ENCODE results near the gene CHST3.
"Not testable (repeated sequence)": the region's sequence is repeated elsewhere in the genome, so short reads cannot be mapped to it uniquely, and the experiment has no call there.

CHST3 gene

DNA sequence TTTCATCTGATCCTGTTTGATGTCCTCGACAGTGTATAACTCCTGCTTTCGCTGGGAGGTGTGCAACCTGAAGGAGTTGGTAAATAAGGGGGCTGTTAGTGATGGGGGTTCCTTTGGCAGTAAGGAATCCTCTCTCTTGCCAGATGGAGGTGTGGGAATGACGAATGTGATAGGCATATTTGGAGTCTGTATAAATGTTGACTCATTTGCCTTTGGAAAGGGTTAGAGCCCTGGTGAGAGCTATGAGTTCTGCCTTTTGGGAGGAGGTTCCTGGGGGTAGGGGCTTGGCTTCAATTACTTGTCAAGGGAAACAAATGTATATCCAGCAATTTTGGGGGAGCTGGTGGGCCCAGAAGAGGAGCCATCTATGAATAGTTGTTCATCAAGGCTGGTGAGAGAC is 11.4 kb upstream of the CHST3 start:
- DNase-seq, result no peak

DNA sequence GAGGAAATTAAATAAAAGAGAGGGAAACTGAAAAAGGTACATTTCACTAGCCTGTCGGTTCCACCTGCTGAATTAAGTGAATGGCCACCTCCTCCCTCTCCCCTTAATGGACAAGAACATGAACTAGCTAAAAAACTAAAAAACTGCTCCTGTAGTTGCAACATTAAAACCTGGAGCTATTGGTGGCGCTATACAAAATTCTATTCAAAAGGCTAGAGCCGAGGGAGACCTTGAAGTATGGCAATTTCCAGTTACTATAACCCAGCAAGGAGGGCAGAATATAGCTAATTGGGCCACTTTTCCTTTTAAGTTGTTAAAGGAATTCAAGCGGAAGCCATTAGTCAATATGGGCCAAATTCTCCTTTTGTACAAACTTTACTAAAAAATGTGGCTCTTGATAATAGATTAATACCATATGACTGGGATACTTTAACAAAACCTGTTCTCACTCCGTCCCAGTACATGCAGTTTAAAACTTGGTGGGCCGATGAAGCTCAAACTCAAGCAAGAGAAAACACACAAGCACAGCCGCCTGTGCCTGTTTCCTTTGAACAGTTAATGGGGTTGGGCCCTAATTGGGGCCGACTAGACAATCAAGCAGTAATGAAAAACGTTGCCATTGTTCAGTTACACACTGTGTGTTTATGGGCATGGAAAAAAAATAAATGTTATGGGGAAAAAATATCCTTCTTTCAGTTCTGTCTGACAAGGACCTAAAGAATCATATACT is 6.5 kb upstream of the CHST3 start:
- DNase-seq, result no peak

DNA sequence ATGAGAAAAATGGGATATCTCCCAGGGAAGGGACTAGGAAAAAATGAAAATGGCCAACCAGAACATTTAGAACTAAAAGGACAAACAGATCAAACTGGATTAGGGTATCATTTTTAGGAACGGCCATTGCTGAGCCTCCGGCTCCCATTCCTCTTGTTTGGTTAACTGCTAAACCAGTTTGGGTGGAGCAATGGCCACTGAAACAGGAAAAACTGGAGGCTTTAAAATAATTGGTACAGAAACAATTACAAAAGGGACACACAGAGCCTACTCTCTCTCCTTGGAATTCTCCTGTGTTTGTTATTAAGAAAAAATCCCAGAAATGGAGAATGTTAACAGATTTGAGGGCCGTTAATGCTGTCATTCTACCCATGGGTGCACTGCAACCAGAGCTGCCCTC is 4.7 kb upstream of the CHST3 start:
- DNase-seq, result no peak

DNA sequence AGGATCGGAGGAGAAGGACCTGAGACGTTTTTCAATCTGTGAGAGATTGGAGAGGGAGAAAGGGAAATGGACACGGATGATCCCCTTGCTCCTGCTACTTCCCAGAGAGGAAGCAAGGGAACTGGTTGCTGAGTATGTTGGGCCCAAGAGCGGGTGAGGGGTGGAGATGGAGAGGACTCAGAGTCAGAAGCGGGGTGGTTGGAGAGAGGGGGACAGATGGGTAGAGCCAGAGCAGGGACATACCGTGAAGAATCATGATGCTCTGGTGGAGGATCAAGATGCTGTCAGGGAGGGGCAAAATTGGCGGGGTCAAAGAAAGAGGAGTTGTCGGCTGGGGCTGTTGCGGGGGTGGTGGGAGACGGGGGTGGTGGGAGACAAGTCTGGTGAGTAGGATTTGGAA is 2.4 kb upstream of the CHST3 start:
- DNase-seq, result no peak

GRCh38 chr10:71962901-71963300 is 1.3 kb upstream of the CHST3 start:
- no peak for DNase-seq

DNA sequence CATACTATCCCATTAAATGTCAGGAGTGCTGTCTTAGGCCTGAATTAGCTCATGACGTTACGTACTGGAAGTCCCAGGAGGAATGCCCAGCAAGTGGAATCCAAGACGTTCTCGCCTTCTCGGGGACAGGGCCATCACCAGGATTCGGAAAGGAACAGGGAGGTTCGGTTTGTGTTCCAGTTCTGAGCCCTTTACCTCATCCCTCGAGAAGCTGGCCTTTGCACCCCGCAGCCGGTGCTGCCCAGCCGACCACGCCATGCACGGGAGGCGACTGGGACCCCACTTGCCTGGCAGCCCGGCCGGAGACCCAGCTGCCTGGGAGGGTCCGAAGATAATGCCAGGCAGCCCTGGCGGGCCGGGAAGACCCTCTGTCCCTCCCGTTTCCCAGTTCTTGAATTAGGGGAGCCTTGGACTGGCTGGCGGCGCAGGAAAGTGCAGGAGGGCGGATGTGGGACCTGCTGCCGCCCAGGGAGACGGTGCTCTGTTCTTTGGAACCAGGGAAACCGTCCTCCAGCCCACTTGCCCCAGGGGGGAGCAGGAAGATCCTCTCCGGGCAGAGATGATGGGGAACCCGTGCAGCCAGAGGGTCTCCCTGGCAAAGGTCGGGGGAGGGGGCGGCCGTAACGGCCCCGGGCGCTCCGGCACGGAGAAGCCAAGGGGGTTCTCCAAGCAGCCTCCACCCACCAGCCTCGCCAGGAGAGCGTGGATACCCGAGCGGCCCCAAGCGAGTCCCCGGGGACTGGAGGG is 671 bp upstream of the CHST3 start:
- DNase-seq, result no peak

DNA sequence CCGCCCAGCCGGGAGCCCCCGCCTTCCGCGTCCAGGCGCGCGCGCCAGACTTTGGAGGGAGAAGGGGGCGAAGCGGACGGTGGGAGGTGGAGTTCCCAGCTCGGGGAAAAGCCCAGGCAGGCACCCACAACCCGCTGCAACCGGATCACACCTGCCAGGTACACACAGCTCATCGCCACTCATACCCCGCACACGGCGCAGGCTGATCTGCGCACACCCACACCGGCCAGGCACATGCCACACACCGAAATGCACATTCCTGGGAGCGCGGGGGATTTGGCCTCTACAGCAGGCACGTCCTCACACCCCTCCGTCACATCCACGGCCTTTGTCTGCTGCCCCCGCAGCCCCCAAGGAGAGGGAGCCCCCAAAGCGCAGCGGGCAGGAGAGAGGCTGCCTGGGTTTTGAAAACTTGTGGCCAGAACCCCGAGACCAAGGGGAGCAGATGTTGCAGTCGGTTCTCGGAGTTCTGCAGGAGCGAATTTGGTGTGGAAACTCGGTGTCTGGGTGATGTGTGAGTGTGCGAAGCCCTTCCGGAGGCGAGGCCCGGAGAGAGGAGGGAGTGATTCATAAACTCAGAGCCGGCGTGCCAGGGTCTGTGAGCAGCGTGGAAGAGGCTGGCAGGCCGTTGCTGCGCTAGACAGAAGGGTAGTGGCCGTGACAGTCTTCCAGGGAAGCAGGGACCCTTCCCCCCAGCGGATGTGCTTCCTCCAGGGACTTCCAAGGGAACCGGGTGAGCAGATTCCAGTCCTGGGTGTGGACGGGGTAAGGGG is 734 bp downstream of the CHST3 start:
- DNase-seq, result no peak

GRCh38 chr10:71965623-71966022 is 1.4 kb downstream of the CHST3 start:
- no peak for DNase-seq

DNA sequence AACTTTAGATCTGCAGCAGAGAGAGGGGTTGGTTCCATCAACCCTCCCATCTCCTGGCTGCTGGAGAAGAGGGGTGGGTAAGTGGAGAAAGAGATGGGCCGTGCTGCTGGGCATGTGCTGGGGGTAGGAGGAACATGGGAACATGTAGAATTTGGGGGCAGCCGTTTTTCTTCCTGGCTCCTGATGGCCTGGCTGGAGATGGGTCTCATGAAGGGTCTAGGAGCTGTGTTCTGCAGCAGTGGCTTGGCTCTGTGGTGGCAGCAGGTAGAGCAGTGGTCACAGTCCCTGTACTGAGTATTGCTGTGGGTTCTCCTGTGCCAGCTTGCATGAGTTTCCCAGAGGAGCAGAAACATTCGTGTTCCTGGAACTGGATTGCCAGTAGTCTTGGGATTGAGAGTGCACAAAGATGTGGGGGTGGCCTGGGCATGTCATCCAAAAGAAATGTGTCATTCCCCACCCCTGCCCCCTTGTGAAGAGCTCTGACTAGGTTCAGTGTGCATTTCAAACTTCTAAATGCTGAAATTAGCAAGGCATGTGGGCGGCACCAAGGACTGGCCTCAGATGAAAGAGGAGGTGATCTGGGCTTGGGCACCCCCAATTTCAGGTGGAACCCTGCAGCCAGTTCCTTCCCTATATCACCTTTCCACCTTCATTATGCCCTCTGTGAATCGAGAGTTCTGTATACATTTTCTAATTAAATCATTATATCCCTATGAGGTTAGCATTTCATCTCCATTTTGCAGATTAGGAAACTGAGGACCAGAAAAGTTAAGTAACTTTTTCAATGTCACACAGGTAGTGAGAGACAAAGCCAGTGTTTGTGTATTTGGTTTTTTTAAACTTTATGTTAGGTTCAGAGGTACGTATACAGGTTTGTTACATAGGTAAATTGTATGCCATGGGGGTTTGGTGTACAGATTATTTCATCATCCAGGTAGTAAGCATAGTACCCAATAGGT is 2.1 kb downstream of the CHST3 start:
- DNase-seq, result no peak

DNA sequence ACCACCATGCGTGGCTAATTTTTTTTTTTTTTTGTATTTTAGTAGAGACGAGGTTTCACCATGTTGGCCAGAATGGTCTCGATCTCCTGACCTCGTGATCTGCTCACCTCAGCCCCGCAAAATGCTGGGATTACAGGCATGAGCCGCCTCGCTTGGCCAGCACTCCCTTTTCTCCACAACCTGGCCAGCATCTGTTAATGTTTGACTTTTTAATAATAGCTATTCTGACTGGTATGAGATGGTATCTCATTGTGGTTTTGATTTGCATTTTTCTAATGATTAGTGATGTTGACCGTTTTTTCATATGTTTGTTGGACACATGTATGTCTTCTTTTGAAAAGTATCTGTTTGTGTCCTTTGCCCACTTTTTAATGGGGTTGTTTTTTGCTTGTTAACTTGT is 3.8 kb downstream of the CHST3 start:
- DNase-seq, result not testable (repeated sequence)

GRCh38 chr10:71968553-71969474 is 4.6 kb downstream of the CHST3 start:
- DNase-seq, result no peak

DNA sequence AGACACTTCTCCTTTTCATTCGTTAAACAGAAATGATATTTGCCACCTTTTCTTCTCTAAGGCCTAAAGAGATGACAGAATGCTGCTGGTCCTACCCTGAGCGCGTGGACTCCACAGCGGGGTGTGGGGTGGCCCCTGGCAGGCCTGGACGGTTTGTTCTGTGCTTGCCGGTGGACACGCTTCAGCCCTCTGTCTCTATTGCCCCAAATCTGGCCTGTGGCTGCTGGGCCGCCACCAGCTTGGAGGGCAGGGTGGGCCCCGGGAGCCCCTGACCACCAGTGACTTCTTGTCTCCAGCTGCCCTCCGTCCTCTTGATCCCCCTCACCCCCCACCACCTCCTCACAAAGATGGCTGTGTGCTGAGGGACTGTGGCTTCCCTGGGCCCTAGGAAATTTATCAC is 5.7 kb downstream of the CHST3 start:
- DNase-seq, result no peak

DNA sequence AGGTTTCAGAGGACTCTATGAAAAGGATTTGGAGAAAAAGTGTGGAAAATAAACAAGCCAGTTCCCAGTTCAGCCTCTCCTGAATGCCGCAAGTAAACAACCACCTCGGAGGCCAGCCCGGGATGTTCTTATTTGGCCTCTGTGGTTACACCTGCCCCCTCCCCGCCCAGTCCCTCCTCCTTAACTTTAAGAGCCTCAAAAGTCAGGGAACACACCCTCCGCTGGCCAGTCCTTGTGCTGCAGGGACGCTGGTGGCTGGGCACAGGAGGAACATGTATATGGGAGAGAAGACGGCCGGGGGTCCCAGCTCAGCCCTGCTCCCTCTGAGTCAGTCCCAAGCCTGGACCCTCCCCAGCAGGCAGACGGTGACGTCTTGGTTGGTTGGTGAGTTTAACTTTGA is 6.1 kb downstream of the CHST3 start:
- no peak for DNase-seq

- DNase-seq, result no peak
Observed at GRCh38 chr10:71970869-71971268, 6.7 kb downstream of the CHST3 start.

DNA sequence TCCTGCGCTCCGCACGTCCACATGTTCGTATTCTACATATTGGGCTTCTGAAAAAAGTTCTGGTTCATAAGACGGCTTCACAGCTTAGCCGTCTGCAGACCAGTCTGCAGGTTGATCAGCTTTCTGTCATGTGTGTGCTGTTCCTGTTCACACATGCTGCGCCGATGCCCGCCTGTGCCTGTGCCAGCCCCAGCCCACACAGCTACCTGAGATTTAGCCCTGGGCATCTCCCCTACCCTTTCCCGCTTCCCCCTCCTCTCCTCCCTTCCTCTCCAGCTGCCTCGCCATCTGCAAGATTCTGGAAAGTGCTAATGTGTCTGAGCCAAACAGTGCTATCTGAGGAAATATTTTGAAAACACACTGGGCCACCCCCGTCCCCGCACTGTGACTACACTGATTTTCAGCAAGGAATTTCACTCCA is 7.1 kb downstream of the CHST3 start:
- no peak for DNase-seq

DNA sequence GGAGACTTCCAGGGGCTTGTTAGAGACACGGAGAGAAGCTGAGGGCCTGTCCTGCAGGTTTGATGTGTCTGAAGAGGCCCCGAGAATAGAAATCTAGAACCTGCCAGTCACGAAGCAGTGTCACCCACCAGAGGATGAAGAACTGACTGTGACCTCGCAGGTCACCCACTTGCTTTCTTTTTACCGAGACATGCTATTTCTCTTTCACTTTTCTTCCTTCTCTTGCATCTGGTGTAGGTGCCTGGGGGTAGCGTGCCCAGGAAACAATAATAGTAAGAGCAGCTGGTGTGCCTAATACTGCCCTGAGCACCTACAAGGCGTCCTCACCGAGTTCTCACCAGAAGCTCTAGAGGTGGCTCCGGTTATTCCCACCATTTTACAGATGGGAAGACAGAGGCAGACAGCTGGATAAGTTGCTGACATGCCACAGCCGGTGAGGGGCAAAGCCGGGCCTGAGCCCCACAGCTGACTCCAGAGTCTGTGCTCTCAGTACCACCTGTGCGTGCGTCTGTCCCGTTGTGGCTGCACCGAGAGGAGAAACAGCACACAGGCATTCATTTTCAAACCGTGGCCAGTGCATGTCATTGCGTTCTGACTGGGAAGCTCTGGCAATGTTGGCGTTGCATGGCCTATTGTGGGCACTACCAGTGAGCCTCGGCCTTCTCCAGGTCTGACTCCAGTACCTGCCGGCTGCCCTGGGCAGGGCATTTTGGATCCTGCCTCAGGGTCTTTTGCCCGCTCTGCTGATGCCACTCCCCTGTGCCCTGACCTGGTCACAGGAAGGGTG is 7.8 kb downstream of the CHST3 start:
- DNase-seq, result no peak

DNA sequence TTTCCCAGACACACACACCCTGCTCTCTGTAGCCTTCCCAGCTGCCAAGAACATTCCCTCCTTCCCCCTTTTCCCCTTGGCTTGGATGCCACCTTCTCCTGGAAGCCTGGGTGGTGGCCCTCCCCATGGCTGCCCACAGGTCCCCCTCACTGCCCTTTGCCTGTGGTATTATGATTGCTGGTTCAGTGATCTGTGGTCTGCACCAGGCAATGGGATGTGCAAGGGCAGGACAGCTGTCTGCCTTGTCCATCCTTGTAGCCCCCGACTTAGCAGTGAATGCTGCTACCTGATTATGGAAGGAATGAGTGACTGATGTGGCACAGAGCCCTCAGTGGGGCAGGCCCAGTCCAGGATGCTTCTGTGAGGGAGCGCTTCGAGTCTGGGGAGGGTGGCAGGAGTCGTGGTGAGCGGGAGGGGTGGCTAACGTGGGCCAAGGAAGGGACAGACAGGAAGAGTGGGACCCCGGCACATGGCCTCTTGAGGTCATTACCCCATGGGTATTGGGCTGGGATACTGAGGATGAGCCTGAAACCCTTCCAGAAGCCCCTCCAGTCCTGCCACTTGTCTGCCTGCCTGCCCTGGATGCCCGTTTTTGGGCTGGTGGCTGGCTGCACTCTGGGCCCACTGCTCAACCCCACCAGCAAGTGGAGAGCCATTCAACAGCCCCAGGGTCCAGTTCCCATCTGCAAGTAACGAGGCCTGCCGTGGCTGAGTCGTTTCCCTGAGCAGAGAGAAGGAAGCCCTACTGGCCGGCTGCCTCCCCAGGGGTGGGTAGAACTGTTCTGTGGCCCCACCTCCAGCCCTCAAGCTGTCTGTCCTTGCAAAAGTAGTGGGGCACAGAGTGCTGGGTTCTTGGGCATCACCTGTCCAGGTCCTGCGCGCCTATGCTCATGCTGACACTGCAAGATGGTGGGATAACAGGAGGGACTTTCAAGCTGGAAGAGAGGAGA is 8.8 kb downstream of the CHST3 start:
- DNase-seq, result no peak

GRCh38 chr10:71973777-71974488 is 9.7 kb downstream of the CHST3 start:
- DNase-seq, result no peak
